H1 (cell line): Measurements from ENCODE around the gene ZNF483. TPM values are rescaled to one million over a fixed set of nuclear protein-coding genes. Genes with fewer than 3 reads are reported as not detected.
"Not testable (repeated sequence)": the region's sequence is repeated elsewhere in the genome, so short reads cannot be mapped to it uniquely, and the experiment has no call there.

Experiments
- CTCF ChIA-PET: fragments of 300-600 bp; sonication (Branson Sonifier 250); formaldehyde crosslinking; loops from one replicate; lab custom pipeline; 2021; ENCODE audit not compliant: partially characterized antibody; lab: Charles Lee
- POLR2A ChIA-PET: fragments of 300-600 bp; sonication (Branson Sonifier 250); formaldehyde crosslinking; loops from one replicate; lab custom pipeline; 2021; ENCODE audit warnings: inconsistent platforms; ENCODE audit not compliant: partially characterized antibody; lab: Charles Lee
- DNase-seq, 2 experiments: peaks; one replicate each; pipeline versions ENCODE4 v3.0.0 to v3.0.0-alpha.2; 2010 to 2022; ENCODE audit warnings: low spot score in 2 of 2, low read depth in 1 of 2, mixed read lengths in 1 of 2
- FAIRE-seq: peaks from 2 replicates; lab custom pipeline; 2011; peaks lifted over from hg19 to GRCh38; lab: Jason Lieb, UNC
- H2AFZ ChIP-seq: 2 replicates; pipeline ENCODE4 v1.8.1; 2012; ENCODE audit warnings: low read length, inconsistent platforms
- H2AK5ac ChIP-seq: 2 replicates; pipeline ENCODE4 v1.6.1; 2013; ENCODE audit warnings: low read depth, low read length
- H2BK120ac ChIP-seq: replicated peaks from 2 replicates; pipeline ENCODE3; 2013; ENCODE audit warnings: low read depth, low read length, inconsistent platforms
- H2BK12ac ChIP-seq: 2 replicates; pipeline ENCODE4 v1.6.1; 2013; ENCODE audit warnings: low read depth, low read length
- H2BK15ac ChIP-seq: 2 replicates; pipeline ENCODE4 v1.6.1; 2013; ENCODE audit warnings: low read length
- H2BK20ac ChIP-seq: 2 replicates; pipeline ENCODE4 v1.6.1; 2013; ENCODE audit warnings: low read length
- H2BK5ac ChIP-seq: 2 replicates; pipeline ENCODE4 v1.6.1; 2013; ENCODE audit warnings: low read depth, low read length
- H3K14ac ChIP-seq: 2 replicates; pipeline ENCODE4 v1.6.1; 2013; ENCODE audit warnings: inconsistent platforms; ENCODE audit not compliant: insufficient read length
- H3K18ac ChIP-seq: 2 replicates; pipeline ENCODE4 v1.6.1; 2013; ENCODE audit warnings: low read length; ENCODE audit errors: extremely low read depth
- H3K23ac ChIP-seq: 2 replicates; pipeline ENCODE4 v1.6.1; 2013; ENCODE audit warnings: inconsistent platforms; ENCODE audit not compliant: insufficient read length
- H3K23me2 ChIP-seq: 2 replicates; pipeline ENCODE4 v1.6.1; 2013; ENCODE audit warnings: low read depth, low read length
- H3K27ac ChIP-seq: 2 replicates; pipeline ENCODE4 v1.6.1; 2011; ENCODE audit warnings: low read depth, low read length, inconsistent platforms
- H3K27me3 ChIP-seq, 4 experiments: replicated peaks in 1 of 4; 1 replicate in 1 of 4; 2 replicates in 3 of 4; pipeline versions ENCODE4 v1.6.1 to v1.8.1; 2011 to 2013; ENCODE audit warnings: low read length in 3 of 4, mild to moderate bottlenecking in 3 of 4, inconsistent platforms in 2 of 4, mixed read lengths in 2 of 4, moderate library complexity in 1 of 4; ENCODE audit not compliant: control insufficient read depth in 3 of 4, insufficient read depth in 3 of 4; ENCODE audit errors: extremely low read depth in 1 of 4
- H3K36me3 ChIP-seq, 4 experiments: 2 replicates each; pipeline versions ENCODE4 v1.6.1 to v1.8.1; 2011 to 2013; ENCODE audit warnings: mild to moderate bottlenecking in 4 of 4, low read length in 3 of 4, moderate library complexity in 2 of 4, control low read depth in 1 of 4, inconsistent platforms in 1 of 4; ENCODE audit not compliant: insufficient read depth in 4 of 4, control insufficient read depth in 2 of 4
- H3K4ac ChIP-seq: replicated peaks from 2 replicates; pipeline ENCODE3; 2013; ENCODE audit warnings: low read length, low read depth, mixed read lengths, inconsistent platforms; ENCODE audit not compliant: insufficient read length
- H3K4me1 ChIP-seq, 4 experiments: replicated peaks in 1 of 4; 1 replicate in 1 of 4; 2 replicates in 3 of 4; pipeline versions ENCODE4 v1.6.1 to v1.8.1; 2011 to 2013; ENCODE audit warnings: low read length in 3 of 4, inconsistent platforms in 2 of 4, mixed read lengths in 1 of 4; ENCODE audit not compliant: insufficient read depth in 4 of 4, control insufficient read depth in 3 of 4
- H3K4me2 ChIP-seq, 2 experiments: 2 replicates each; pipeline versions ENCODE4 v1.6.1 to v1.8.1; 2011 to 2013; ENCODE audit warnings: low read depth in 2 of 2, low read length in 2 of 2, control low read depth in 1 of 2, inconsistent platforms in 1 of 2, mild to moderate bottlenecking in 1 of 2; ENCODE audit not compliant: insufficient read depth in 1 of 2
- H3K4me3 ChIP-seq, 4 experiments: fragments of 200-600, 300-600 bp in 1 of 4; sonication (generic), shearing (Covaris generic), sonication (Bioruptor Twin) in 1 of 4; 2 replicates each; pipeline versions ENCODE4 v1.5.1 to v1.8.1; 2011 to 2016; ENCODE audit warnings: low read length in 4 of 4, low read depth in 3 of 4, control low read depth in 2 of 4, inconsistent platforms in 2 of 4, mild to moderate bottlenecking in 2 of 4, mixed read lengths in 1 of 4, moderate library complexity in 1 of 4; ENCODE audit not compliant: insufficient read depth in 2 of 4; ENCODE audit errors: extremely low read depth in 1 of 4
- H3K56ac ChIP-seq: replicated peaks from 2 replicates; pipeline ENCODE3; 2013; ENCODE audit warnings: low read depth, mild to moderate bottlenecking, mixed read lengths, low read length, inconsistent platforms; ENCODE audit not compliant: insufficient read length
- H3K79me1 ChIP-seq: 2 replicates; pipeline ENCODE4 v1.6.1; 2013; ENCODE audit warnings: low read depth, low read length, control low read depth
- H3K79me2 ChIP-seq, 2 experiments: 2 replicates each; pipeline versions ENCODE4 v1.6.1 to v1.8.1; 2012 to 2013; ENCODE audit warnings: low read length in 2 of 2, mild to moderate bottlenecking in 2 of 2, inconsistent platforms in 1 of 2; ENCODE audit not compliant: insufficient read depth in 2 of 2, control insufficient read depth in 1 of 2
- H3K9ac ChIP-seq, 4 experiments: replicated peaks in 1 of 4; 1 replicate in 1 of 4; 2 replicates in 3 of 4; pipeline versions ENCODE4 v1.6.1 to v1.8.1; 2011 to 2013; ENCODE audit warnings: low read depth in 3 of 4, low read length in 3 of 4, control low read depth in 2 of 4, mild to moderate bottlenecking in 2 of 4, moderate library complexity in 2 of 4, inconsistent platforms in 1 of 4; ENCODE audit errors: extremely low read depth in 1 of 4
- H3K9me3 ChIP-seq, 2 experiments: 2 replicates each; pipeline versions ENCODE4 v1.6.1 to v1.8.1; 2012 to 2013; ENCODE audit warnings: mild to moderate bottlenecking in 2 of 2, moderate library complexity in 2 of 2, control low read depth in 1 of 2, inconsistent platforms in 1 of 2, low read depth in 1 of 2, low read length in 1 of 2, mixed read lengths in 1 of 2; ENCODE audit not compliant: insufficient read depth in 2 of 2
- H4K20me1 ChIP-seq, 2 experiments: replicated peaks in 1 of 2; 2 replicates each; pipeline versions ENCODE3 to v1.8.1; 2011 to 2013; ENCODE audit warnings: inconsistent platforms in 2 of 2, low read length in 2 of 2, mild to moderate bottlenecking in 1 of 2; ENCODE audit not compliant: insufficient read depth in 2 of 2, control insufficient read depth in 1 of 2
- H4K5ac ChIP-seq: 2 replicates; pipeline ENCODE4 v1.6.1; 2013; ENCODE audit warnings: low read length, low read depth, mixed read lengths, inconsistent platforms; ENCODE audit not compliant: insufficient read length
- H4K8ac ChIP-seq: 2 replicates; pipeline ENCODE4 v1.8.0; 2013; ENCODE audit warnings: mild to moderate bottlenecking, moderate library complexity, low read length, inconsistent platforms; ENCODE audit not compliant: insufficient read depth; ENCODE audit errors: extremely low read depth
- H4K91ac ChIP-seq: replicated peaks from 2 replicates; pipeline ENCODE3; 2013; ENCODE audit warnings: low read length, mixed read lengths, inconsistent platforms; ENCODE audit not compliant: insufficient read length
- EP300 ChIP-seq, 2 experiments: IDR thresholded peaks; 1 replicate in 1 of 2; 2 replicates in 1 of 2; pipeline ENCODE4 v1.6.1; 2011 to 2012; ENCODE audit warnings: low read depth in 2 of 2, low read length in 2 of 2, mild to moderate bottlenecking in 2 of 2, borderline replicate concordance in 1 of 2, inconsistent platforms in 1 of 2, moderate library complexity in 1 of 2
- WGBS, 2 experiments: shearing (Covaris generic) in 1 of 2; methylation state at CpG; one replicate each; pipeline versions ENCODE4 v1.1.6 to v1.1.7; 2013 to 2015; ENCODE audit warnings: low lambda C conversion rate in 2 of 2, mixed read lengths in 2 of 2, inconsistent platforms in 1 of 2, low coverage in 1 of 2, missing lambda C conversion rate in 1 of 2; ENCODE audit not compliant: insufficient replicate concordance in 2 of 2, insufficient coverage in 1 of 2, insufficient read length in 1 of 2; ENCODE audit errors: extremely low coverage in 1 of 2, missing lambda C conversion rate in 1 of 2; 5-methylcytosine and 5-hydroxymethylcytosine counted together
- polyA plus RNA-seq, 7 experiments: library from polyadenylated mRNA; depleted of rRNA in 3 of 7; stranded (reverse) in 5 of 7; unstranded in 2 of 7; fragments of >200 nt in 5 of 7; fragments of 200-250 nt in 2 of 7; gene quantifications; 1 replicate in 5 of 7; 2 replicates in 1 of 7; 4 replicates in 1 of 7; pipeline versions ENCODE4 v1.2.1 to v1.2.3, GENCODE V29; 2011 to 2013; ENCODE audit warnings: missing spikeins in 2 of 7, mixed read lengths in 2 of 7
- total RNA-seq: library from RNA; stranded (reverse); fragmentation: NEBNext Ultra II Directional; extraction: Animal tissue kit (Norgen Biotek cat#: 25700); gene quantifications from 2 replicates; pipeline ENCODE4 v1.2.1, GENCODE V29; 2021

Gene ZNF483
- total and polyA plus RNA-seq, 2 of the 8 experiments (the other 6 are each of a cell fraction or from before 2014, with no cell fraction given): 4.8 to 83.8 TPM

DNA sequence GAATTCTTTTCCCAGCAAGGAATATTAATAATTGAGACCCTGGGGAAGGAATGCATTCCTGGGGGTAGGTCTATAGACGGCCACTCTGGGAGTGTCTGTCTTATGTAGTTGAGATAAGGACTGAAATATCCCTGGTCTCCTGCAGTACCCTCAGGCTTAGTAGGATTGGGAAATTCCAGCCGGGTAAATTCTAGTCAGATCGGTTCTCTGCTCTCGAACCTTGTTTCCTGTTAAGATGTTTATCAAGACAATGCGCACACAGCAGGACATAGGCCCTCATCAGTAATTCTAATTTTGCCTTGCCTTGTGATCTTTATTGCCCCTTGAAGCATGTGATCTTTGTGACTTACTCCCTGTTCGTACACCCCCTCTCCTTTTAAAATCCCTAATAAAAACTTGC lies 13.4 kb upstream of the ZNF483 start:
- not testable (repeated sequence) for H2BK5ac ChIP-seq, H4K91ac ChIP-seq, H3K4ac ChIP-seq, H2BK20ac ChIP-seq, H3K27me3 ChIP-seq, H3K23ac ChIP-seq, H3K36me3 ChIP-seq, H4K20me1 ChIP-seq, H3K14ac ChIP-seq, H3K4me2 ChIP-seq, H3K4me1 ChIP-seq, H2BK120ac ChIP-seq, H4K5ac ChIP-seq, H3K9ac ChIP-seq, FAIRE-seq, H4K8ac ChIP-seq, H3K23me2 ChIP-seq, H2BK12ac ChIP-seq, H2AFZ ChIP-seq, H3K4me3 ChIP-seq, H2BK15ac ChIP-seq, H2AK5ac ChIP-seq, H3K27ac ChIP-seq, DNase-seq, H3K79me1 ChIP-seq, H3K56ac ChIP-seq, H3K18ac ChIP-seq, H3K79me2 ChIP-seq
- H3K9me3 ChIP-seq: peaks cover 4 to 14% of the 10 kb centered on the region in 2 experiments; a peak in 2 of 4 replicates
- whole genome bisulfite sequencing, 2 experiments: 70% methylated on average over 6 of the region's 6 CpGs; no CpG with 5 or more reads in 1 of the 2 experiments
- CTCF ChIA-PET: interaction anchor here (0.8 kb wide), 1 partner anchor 114 kb away, joined by 4 read pairs; no protein-coding TSS in a partner anchor
- peak in 1 of 2 experiments; percentile 16; a peak in 1 of 3 replicates for TF ChIP-seq EP300 (IDR thresholded peaks at IDR 0.05; ENCODE audit: borderline replicate concordance in 1 of 2, low read depth in 2 of 2, low read length in 2 of 2)
- POLR2A ChIA-PET: interaction anchor here (1.0 to 1.7 kb wide), 3 partner anchors 9 to 29 kb away, joined by 4 to 5 read pairs (median 4); no protein-coding TSS in a partner anchor
